Measurements from ENCODE around the gene NOTCH3.

NOTCH3 gene

GRCh38 chr19:15161028-15161984 is 39.5 kb downstream of the NOTCH3 start:
- DNase-seq (ENCODE audit: low read depth in 3 of 3), result no peak

GRCh38 chr19:15159251-15159650 is 41.5 kb downstream of the NOTCH3 start:
- DNase-seq (ENCODE audit: low read depth in 3 of 3), result no peak

GRCh38 chr19:15156391-15156790 is 44.4 kb downstream of the NOTCH3 start:
- no peak for DNase-seq (ENCODE audit: low read depth in 3 of 3)

- no peak for DNase-seq (ENCODE audit: low read depth in 3 of 3)
Observed at GRCh38 chr19:15155296-15155695, 45.5 kb downstream of the NOTCH3 start.

- peak; percentile 17 to 25 (median 19) for DNase-seq (ENCODE audit: low read depth in 3 of 3)
Observed at GRCh38 chr19:15154002-15154612, 46.7 kb downstream of the NOTCH3 start.

- no peak for DNase-seq (ENCODE audit: low read depth in 3 of 3)
Observed at GRCh38 chr19:15149737-15150136, 51.1 kb downstream of the NOTCH3 start.

GRCh38 chr19:15147090-15147489 is 53.7 kb downstream of the NOTCH3 start:
- DNase-seq (ENCODE audit: low read depth in 3 of 3), result no peak

GRCh38 chr19:15144046-15144646 is 56.6 kb downstream of the NOTCH3 start:
- no peak for DNase-seq (ENCODE audit: low read depth in 3 of 3)

GRCh38 chr19:15142313-15142712 is 58.5 kb downstream of the NOTCH3 start:
- DNase-seq (ENCODE audit: low read depth in 3 of 3), result no peak

GRCh38 chr19:15141143-15141542 is 59.7 kb downstream of the NOTCH3 start:
- DNase-seq (ENCODE audit: low read depth in 3 of 3), result no peak

GRCh38 chr19:15138427-15138826 is 62.4 kb downstream of the NOTCH3 start:
- no peak for DNase-seq (ENCODE audit: low read depth in 3 of 3)

GRCh38 chr19:15137777-15138176 is 63.0 kb downstream of the NOTCH3 start:
- no peak for DNase-seq (ENCODE audit: low read depth in 3 of 3)

GRCh38 chr19:15136234-15136954 is 64.4 kb downstream of the NOTCH3 start:
- no peak for DNase-seq (ENCODE audit: low read depth in 3 of 3)

- peak in 2 of 3 donors; percentile 32 to 48 for DNase-seq (ENCODE audit: low read depth in 3 of 3)
Observed at GRCh38 chr19:15129856-15130585, 70.8 kb downstream of the NOTCH3 start.

- DNase-seq (ENCODE audit: low read depth in 3 of 3), result no peak
Observed at GRCh38 chr19:15128162-15128770, 72.5 kb downstream of the NOTCH3 start.

GRCh38 chr19:15126131-15126910 is 74.5 kb downstream of the NOTCH3 start:
- no peak for DNase-seq (ENCODE audit: low read depth in 3 of 3)

- DNase-seq (ENCODE audit: low read depth in 3 of 3), result peak; percentile 97 to 99 (median 97)
Observed at GRCh38 chr19:15125232-15126067, 75.3 kb downstream of the NOTCH3 start.

- DNase-seq (ENCODE audit: low read depth in 3 of 3), result no peak
Observed at GRCh38 chr19:15124572-15125231, 76.1 kb downstream of the NOTCH3 start.

GRCh38 chr19:15123900-15124299 is 76.9 kb downstream of the NOTCH3 start:
- DNase-seq (ENCODE audit: low read depth in 3 of 3), result no peak
